Right atrium auricular region (tissue), 2 donors: ENCODE results near the gene CAMTA1. TPM values are rescaled to one million over a fixed set of nuclear protein-coding genes. Genes with fewer than 3 reads are reported as not detected.
"Not testable (repeated sequence)": the region's sequence is repeated elsewhere in the genome, so short reads cannot be mapped to it uniquely, and the experiment has no call there.

Experiments used
- DNase-seq: peaks from one replicate; pipeline ENCODE4 v3.0.0-alpha.2; 2019; ENCODE audit warnings: low spot score
- H3K27ac ChIP-seq, 2 donors: fragments of 200-600 bp; sonication (generic); 1 replicate in 1 of 2; 2 replicates in 1 of 2; pipeline ENCODE4 v1.5.1; 2016 to 2019
- H3K27me3 ChIP-seq, 2 donors: fragments of 200-600 bp; sonication (generic); one replicate each; pipeline versions ENCODE4 v1.5.1 to v1.6.0; 2017 to 2019
- H3K36me3 ChIP-seq: fragments of 200-600 bp; sonication (generic); one replicate; pipeline ENCODE4 v1.5.1; 2016
- H3K4me1 ChIP-seq, 2 donors: fragments of 200-600 bp; sonication (generic); one replicate each; pipeline versions ENCODE4 v1.5.1 to v1.6.0; 2017 to 2019
- H3K4me3 ChIP-seq, 2 donors: fragments of 200-600 bp; sonication (generic); 1 replicate in 1 of 2; 2 replicates in 1 of 2; pipeline ENCODE4 v1.5.1; 2017 to 2019; ENCODE audit warnings: mild to moderate bottlenecking in 1 of 2, moderate library complexity in 1 of 2
- H3K9me3 ChIP-seq, 2 donors: fragments of 200-600 bp; sonication (generic); one replicate each; pipeline ENCODE4 v1.5.1; 2019
- CTCF ChIP-seq, 2 donors: fragments of 200-600 bp; sonication (generic); IDR thresholded peaks; one replicate each; pipeline ENCODE4 v1.5.1; 2019; ENCODE audit warnings: antibody characterized with exemption in 2 of 2
- total RNA-seq, 2 donors: library from RNA; depleted of rRNA; stranded (reverse); fragments of >200 nt; gene quantifications; one replicate each; pipeline ENCODE4 v1.1.0, GENCODE V29; 2016

CAMTA1 gene
- total RNA-seq, 2 donors from 2014 or later: 132 to 190 TPM

- no peak for DNase-seq
- Histone ChIP-seq H3K36me3 (no peaks in the 10 kb centered on the region), H3K27ac (no peak overlapping the region), H3K4me3 (no peak overlapping the region), H3K4me1 (peaks cover 0 to 11% of the 10 kb centered on the region in 2 donors), H3K27me3 (no peaks in the 10 kb centered on the region), H3K9me3 (no peaks in the 10 kb centered on the region)
- no peak for TF ChIP-seq CTCF (IDR thresholded peaks at IDR 0.05)
Measured at GRCh38 chr1:7146710-7147109, 361.5 kb downstream of the CAMTA1 start.

GRCh38 chr1:7147581-7148282 is 362.5 kb downstream of the CAMTA1 start:
- H3K27me3 ChIP-seq, DNase-seq, H3K27ac ChIP-seq, H3K9me3 ChIP-seq, H3K36me3 ChIP-seq, H3K4me3 ChIP-seq: not testable (repeated sequence)
- H3K4me1 ChIP-seq: peaks cover 0 to 11% of the 10 kb centered on the region in 2 donors

GRCh38 chr1:7149080-7149838 is 364.0 kb downstream of the CAMTA1 start:
- DNase-seq: no peak
- TF ChIP-seq CTCF (IDR thresholded peaks at IDR 0.05): no peak
- H3K4me3 ChIP-seq: no peak overlapping the region
- no peaks in the 10 kb centered on the region for H3K27me3 ChIP-seq
- H3K4me1 ChIP-seq: peaks cover 0 to 11% of the 10 kb centered on the region in 2 donors
- H3K9me3 ChIP-seq: no peaks in the 10 kb centered on the region
- H3K36me3 ChIP-seq: no peaks in the 10 kb centered on the region
- peak overlapping the region in 1 of 2 donors; percentile 29 for H3K27ac ChIP-seq

DNA sequence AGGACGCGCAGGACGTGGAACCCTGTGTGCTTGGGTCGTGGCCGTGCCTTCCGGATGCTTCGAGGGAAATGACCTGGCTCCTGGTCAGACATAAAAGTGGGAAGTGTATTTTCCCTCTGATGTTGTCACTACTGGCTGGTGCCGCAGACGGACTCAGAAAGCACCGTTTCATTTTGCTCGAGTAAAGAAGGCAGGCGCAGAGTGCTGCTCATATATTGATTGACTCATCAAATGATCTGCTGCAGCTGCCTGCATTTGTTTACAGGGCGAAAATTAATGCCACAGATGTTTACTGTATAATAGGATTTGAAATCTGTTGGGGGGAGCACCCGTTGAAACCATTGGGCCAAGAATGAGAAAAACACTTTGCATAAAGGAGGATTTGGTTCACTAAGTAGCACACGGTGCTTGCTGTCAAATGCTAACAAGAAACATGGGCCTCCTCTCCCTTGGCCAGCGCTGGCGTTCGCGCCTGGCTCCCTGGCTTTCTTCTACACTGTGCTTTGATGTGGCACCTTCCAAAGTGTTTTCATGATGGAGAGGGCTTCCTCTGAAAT is 365.5 kb downstream of the CAMTA1 start:
- no peak for TF ChIP-seq CTCF (IDR thresholded peaks at IDR 0.05)
- no peak for DNase-seq
- Histone ChIP-seq H3K27ac (no peak overlapping the region), H3K4me1 (peaks cover 0 to 11% of the 10 kb centered on the region in 2 donors), H3K9me3 (no peaks in the 10 kb centered on the region), H3K4me3 (no peak overlapping the region), H3K36me3 (no peaks in the 10 kb centered on the region), H3K27me3 (no peaks in the 10 kb centered on the region)

GRCh38 chr1:7151978-7152377 is 366.7 kb downstream of the CAMTA1 start:
- no peaks in the 10 kb centered on the region for H3K36me3 ChIP-seq
- H3K4me1 ChIP-seq: peaks cover 0 to 11% of the 10 kb centered on the region in 2 donors
- H3K27me3 ChIP-seq: no peaks in the 10 kb centered on the region
- H3K4me3 ChIP-seq: no peak overlapping the region
- DNase-seq: no peak
- no peak for TF ChIP-seq CTCF (IDR thresholded peaks at IDR 0.05)
- no peak overlapping the region for H3K27ac ChIP-seq
- no peaks in the 10 kb centered on the region for H3K9me3 ChIP-seq

DNA sequence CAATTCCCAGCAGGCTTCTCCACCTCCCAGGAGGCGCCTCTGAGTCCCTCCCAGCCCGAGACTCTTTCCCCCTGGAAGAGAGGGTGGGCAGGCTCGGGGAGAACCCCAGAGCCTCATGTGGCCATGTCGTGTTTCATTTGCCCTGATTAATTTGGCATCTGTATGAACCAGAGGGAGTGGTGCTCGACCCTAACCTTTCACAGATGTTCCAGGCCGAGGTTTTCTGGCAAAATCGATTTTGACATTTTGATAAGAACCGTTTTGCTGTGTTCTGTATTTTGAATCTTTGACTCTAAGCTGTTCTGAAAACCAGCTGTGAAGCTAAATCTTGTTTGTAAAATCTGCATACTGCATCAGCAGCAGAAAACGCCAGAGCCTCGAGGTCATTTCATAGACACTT is 367.4 kb downstream of the CAMTA1 start:
- Histone ChIP-seq H3K4me3 (no peak overlapping the region), H3K36me3 (no peaks in the 10 kb centered on the region), H3K27me3 (no peaks in the 10 kb centered on the region), H3K4me1 (peaks cover 0 to 11% of the 10 kb centered on the region in 2 donors), H3K27ac (no peak overlapping the region), H3K9me3 (no peaks in the 10 kb centered on the region)
- TF ChIP-seq CTCF (IDR thresholded peaks at IDR 0.05): no peak
- no peak for DNase-seq
